ENCODE data around the gene KCNQ4.

- TF ChIP-seq CSRNP3 (CRISPR knock-in tag; IDR thresholded peaks at IDR 0.05) (no peak), TOX (CRISPR knock-in tag; IDR thresholded peaks at IDR 0.05; ENCODE audit: borderline replicate concordance) (no peak), ZFP3 (CRISPR knock-in tag; IDR thresholded peaks at IDR 0.05) (no peak), ZFP30 (CRISPR knock-in tag; IDR thresholded peaks at IDR 0.05) (no peak), PPARA (CRISPR knock-in tag; IDR thresholded peaks at IDR 0.05; ENCODE audit: borderline replicate concordance) (no peak), ZC3H10 (CRISPR knock-in tag; IDR thresholded peaks at IDR 0.05) (no peak), TCF4 (CRISPR knock-in tag; IDR thresholded peaks at IDR 0.05; ENCODE audit: borderline replicate concordance) (no peak), CSDC2 (CRISPR knock-in tag; IDR thresholded peaks at IDR 0.05) (no peak), POU6F1 (CRISPR knock-in tag; IDR thresholded peaks at IDR 0.05; ENCODE audit: borderline replicate concordance, low read depth) (no peak), RARB (CRISPR knock-in tag; IDR thresholded peaks at IDR 0.05) (no peak)
- TF ChIP-seq, protein P1, sequence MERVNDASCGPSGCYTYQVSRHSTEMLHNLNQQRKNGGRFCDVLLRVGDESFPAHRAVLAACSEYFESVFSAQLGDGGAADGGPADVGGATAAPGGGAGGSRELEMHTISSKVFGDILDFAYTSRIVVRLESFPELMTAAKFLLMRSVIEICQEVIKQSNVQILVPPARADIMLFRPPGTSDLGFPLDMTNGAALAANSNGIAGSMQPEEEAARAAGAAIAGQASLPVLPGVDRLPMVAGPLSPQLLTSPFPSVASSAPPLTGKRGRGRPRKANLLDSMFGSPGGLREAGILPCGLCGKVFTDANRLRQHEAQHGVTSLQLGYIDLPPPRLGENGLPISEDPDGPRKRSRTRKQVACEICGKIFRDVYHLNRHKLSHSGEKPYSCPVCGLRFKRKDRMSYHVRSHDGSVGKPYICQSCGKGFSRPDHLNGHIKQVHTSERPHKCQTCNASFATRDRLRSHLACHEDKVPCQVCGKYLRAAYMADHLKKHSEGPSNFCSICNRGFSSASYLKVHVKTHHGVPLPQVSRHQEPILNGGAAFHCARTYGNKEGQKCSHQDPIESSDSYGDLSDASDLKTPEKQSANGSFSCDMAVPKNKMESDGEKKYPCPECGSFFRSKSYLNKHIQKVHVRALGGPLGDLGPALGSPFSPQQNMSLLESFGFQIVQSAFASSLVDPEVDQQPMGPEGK (CRISPR knock-in tag; IDR thresholded peaks at IDR 0.05; ENCODE audit: borderline replicate concordance) = no peak
- TF ChIP-seq, protein P2, sequence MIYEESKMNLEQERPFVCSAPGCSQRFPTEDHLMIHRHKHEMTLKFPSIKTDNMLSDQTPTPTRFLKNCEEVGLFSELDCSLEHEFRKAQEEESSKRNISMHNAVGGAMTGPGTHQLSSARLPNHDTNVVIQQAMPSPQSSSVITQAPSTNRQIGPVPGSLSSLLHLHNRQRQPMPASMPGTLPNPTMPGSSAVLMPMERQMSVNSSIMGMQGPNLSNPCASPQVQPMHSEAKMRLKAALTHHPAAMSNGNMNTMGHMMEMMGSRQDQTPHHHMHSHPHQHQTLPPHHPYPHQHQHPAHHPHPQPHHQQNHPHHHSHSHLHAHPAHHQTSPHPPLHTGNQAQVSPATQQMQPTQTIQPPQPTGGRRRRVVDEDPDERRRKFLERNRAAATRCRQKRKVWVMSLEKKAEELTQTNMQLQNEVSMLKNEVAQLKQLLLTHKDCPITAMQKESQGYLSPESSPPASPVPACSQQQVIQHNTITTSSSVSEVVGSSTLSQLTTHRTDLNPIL (CRISPR knock-in tag; IDR thresholded peaks at IDR 0.05; ENCODE audit: low read depth) = no peak
- TF ChIP-seq, protein P3, sequence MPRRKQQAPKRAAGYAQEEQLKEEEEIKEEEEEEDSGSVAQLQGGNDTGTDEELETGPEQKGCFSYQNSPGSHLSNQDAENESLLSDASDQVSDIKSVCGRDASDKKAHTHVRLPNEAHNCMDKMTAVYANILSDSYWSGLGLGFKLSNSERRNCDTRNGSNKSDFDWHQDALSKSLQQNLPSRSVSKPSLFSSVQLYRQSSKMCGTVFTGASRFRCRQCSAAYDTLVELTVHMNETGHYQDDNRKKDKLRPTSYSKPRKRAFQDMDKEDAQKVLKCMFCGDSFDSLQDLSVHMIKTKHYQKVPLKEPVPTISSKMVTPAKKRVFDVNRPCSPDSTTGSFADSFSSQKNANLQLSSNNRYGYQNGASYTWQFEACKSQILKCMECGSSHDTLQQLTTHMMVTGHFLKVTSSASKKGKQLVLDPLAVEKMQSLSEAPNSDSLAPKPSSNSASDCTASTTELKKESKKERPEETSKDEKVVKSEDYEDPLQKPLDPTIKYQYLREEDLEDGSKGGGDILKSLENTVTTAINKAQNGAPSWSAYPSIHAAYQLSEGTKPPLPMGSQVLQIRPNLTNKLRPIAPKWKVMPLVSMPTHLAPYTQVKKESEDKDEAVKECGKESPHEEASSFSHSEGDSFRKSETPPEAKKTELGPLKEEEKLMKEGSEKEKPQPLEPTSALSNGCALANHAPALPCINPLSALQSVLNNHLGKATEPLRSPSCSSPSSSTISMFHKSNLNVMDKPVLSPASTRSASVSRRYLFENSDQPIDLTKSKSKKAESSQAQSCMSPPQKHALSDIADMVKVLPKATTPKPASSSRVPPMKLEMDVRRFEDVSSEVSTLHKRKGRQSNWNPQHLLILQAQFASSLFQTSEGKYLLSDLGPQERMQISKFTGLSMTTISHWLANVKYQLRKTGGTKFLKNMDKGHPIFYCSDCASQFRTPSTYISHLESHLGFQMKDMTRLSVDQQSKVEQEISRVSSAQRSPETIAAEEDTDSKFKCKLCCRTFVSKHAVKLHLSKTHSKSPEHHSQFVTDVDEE (CRISPR knock-in tag; IDR thresholded peaks at IDR 0.05) = no peak
Observed at GRCh38 chr1:40748841-40749718, 34.5 kb upstream of the KCNQ4 start.
